Gastroesophageal sphincter (tissue), 4 donors: ENCODE results near the gene TSPO. TPM values are rescaled to one million over a fixed set of nuclear protein-coding genes. Genes with fewer than 3 reads are reported as not detected.

Experiments
- ATAC-seq: fragments of 150-250 bp; one replicate; pipeline ENCODE4 v1.9.1; 2016; ENCODE audit warnings: mild to moderate bottlenecking, moderate library complexity
- H3K27ac ChIP-seq, 4 donors: fragments of 200-600 bp; sonication (generic) in 3 of 4; 1 replicate in 3 of 4; 2 replicates in 1 of 4; pipeline ENCODE4 v1.5.1; 2016 to 2019
- H3K27me3 ChIP-seq: fragments of 200-600 bp; sonication (generic); one replicate; pipeline ENCODE4 v1.5.1; 2019
- H3K36me3 ChIP-seq, 2 donors: fragments of 200-600 bp; sonication (generic); one replicate each; pipeline ENCODE4 v1.5.1; 2019; ENCODE audit warnings: control low read depth in 1 of 2
- H3K4me1 ChIP-seq, 3 donors: fragments of 200-600 bp; sonication (generic); 1 replicate in 2 of 3; 2 replicates in 1 of 3; pipeline ENCODE4 v1.5.1; 2016 to 2019; ENCODE audit warnings: control low read depth in 2 of 3
- H3K4me3 ChIP-seq, 2 donors: fragments of 200-600 bp; sonication (generic); one replicate each; pipeline ENCODE4 v1.5.1; 2019; ENCODE audit warnings: mild to moderate bottlenecking in 1 of 2, moderate library complexity in 1 of 2
- H3K9me3 ChIP-seq, 3 donors: fragments of 200-600 bp; sonication (generic); one replicate each; pipeline ENCODE4 v1.5.1; 2017 to 2019; ENCODE audit warnings: control low read depth in 2 of 3
- EP300 ChIP-seq: sonication (generic); formaldehyde crosslinking; IDR thresholded peaks from one replicate; pipeline ENCODE4 v1.6.1; 2017; ENCODE audit warnings: antibody characterized with exemption, mild to moderate bottlenecking
- POLR2A ChIP-seq, 2 donors: fragments of 450-650 bp; IDR thresholded peaks; one replicate each; pipeline ENCODE4 v1.6.1; 2017; ENCODE audit warnings: antibody characterized with exemption in 2 of 2, mild to moderate bottlenecking in 2 of 2, moderate library complexity in 1 of 2
- POLR2AphosphoS5 ChIP-seq: sonication (generic); formaldehyde crosslinking; IDR thresholded peaks from one replicate; pipeline ENCODE4 v1.6.1; 2017; ENCODE audit warnings: antibody characterized with exemption
- WGBS, 2 donors: methylation state at CpG; one replicate each; pipeline ENCODE4 v1.1.5; 2018; ENCODE audit warnings: low coverage in 1 of 2; 5-methylcytosine and 5-hydroxymethylcytosine counted together
- total RNA-seq, 4 donors: library from RNA; depleted of rRNA; stranded (reverse); fragments of >200 nt; gene quantifications; one replicate each; pipeline ENCODE4 v1.1.0, GENCODE V29; 2016
- TF ChIP-seq, protein P1 (sequence below), 4 experiments: fragments of 200-600 bp in 2 of 4; fragments of 450-650 bp in 2 of 4; sonication (generic) in 1 of 4; IDR thresholded peaks; one replicate each; pipeline ENCODE4 v1.5.1; 2017 to 2019; ENCODE audit warnings: antibody characterized with exemption in 4 of 4, mild to moderate bottlenecking in 2 of 4, moderate library complexity in 2 of 4

TSPO gene
- total RNA-seq, 4 donors from 2014 or later: 112 to 240 (median 178) TPM

DNA sequence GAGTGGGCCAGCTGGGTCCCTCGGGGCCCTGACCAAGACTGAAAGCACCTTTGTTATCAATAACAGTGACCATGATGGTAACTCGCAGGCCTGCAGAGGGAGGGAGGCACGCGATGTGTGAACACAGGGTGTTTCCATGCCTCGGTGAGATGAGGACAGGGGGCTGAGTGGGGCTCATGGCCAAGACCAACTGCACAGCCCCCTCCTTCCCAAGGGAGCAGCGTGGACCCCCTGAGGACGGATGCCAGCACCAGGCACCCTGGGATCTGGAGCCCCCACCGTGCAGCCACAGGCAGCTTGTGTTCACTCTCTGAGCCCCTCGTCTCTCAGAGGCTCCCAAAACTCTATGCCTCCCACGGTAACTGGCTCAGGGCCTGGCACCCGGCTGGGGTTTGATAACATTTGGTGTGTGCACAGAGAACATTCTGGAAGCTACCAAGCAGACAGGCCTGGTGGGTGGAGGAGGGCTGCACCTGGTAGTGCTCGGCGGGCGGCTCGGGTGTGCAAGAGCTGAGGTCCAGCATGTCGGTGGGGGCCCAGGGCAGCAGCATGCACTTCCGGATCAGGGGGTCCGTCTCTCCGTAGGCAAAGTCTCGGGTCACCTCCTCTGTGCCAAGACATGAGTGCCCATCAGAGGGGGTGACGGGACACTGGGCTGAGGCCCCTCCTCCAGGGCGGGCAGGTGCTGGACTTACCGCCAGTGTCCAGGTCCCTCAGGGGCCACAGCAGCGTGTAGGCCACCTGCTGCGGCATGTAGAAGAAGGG, 28.0 kb downstream of the TSPO start:
- H3K27ac ChIP-seq: no peak overlapping the region
- WGBS, 2 donors: 79 to 80% methylated on average over 1 to 7 of the region's 25 CpGs
- ATAC-seq: no peak
- no peaks in the 10 kb centered on the region for H3K27me3 ChIP-seq
- TF ChIP-seq, protein P1, sequence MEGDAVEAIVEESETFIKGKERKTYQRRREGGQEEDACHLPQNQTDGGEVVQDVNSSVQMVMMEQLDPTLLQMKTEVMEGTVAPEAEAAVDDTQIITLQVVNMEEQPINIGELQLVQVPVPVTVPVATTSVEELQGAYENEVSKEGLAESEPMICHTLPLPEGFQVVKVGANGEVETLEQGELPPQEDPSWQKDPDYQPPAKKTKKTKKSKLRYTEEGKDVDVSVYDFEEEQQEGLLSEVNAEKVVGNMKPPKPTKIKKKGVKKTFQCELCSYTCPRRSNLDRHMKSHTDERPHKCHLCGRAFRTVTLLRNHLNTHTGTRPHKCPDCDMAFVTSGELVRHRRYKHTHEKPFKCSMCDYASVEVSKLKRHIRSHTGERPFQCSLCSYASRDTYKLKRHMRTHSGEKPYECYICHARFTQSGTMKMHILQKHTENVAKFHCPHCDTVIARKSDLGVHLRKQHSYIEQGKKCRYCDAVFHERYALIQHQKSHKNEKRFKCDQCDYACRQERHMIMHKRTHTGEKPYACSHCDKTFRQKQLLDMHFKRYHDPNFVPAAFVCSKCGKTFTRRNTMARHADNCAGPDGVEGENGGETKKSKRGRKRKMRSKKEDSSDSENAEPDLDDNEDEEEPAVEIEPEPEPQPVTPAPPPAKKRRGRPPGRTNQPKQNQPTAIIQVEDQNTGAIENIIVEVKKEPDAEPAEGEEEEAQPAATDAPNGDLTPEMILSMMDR (IDR thresholded peaks at IDR 0.05): no peak
- TF ChIP-seq POLR2A (IDR thresholded peaks at IDR 0.05) (no peak), POLR2AphosphoS5 (no peak), EP300 (no peak)
- peaks cover 0 to 87% of the 10 kb centered on the region in 2 donors for H3K36me3 ChIP-seq
- H3K9me3 ChIP-seq: no peaks in the 10 kb centered on the region
- no peaks in the 10 kb centered on the region for H3K4me1 ChIP-seq
- H3K4me3 ChIP-seq: no peak overlapping the region

DNA sequence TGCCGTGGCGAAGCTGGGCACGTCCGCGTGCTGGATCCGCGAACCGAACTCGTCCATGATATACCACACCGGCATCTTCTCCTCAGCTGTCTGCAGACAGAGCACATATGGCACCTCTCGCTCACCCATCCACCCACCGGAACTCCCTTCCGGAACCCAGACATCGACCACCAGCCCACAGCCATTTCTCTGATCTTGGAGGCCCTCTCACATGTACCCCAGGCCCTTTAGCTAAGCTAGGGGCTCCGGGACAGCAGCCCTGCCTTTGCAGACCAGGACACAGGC, 28.5 kb downstream of the TSPO start:
- peaks cover 0 to 82% of the 10 kb centered on the region in 2 donors for H3K36me3 ChIP-seq
- H3K4me1 ChIP-seq: peaks cover 0 to 4% (median 0%) of the 10 kb centered on the region in 3 donors
- H3K27ac ChIP-seq: no peak overlapping the region
- no peak overlapping the region for H3K4me3 ChIP-seq
- WGBS, 2 donors: 96 to 100% methylated on average over 5 to 13 of the region's 15 CpGs
- no peak for ATAC-seq
- no peaks in the 10 kb centered on the region for H3K9me3 ChIP-seq
- TF ChIP-seq POLR2AphosphoS5 (no peak), EP300 (no peak), POLR2A (IDR thresholded peaks at IDR 0.05) (no peak)
- TF ChIP-seq, protein P1 (IDR thresholded peaks at IDR 0.05): no peak
- no peaks in the 10 kb centered on the region for H3K27me3 ChIP-seq

DNA sequence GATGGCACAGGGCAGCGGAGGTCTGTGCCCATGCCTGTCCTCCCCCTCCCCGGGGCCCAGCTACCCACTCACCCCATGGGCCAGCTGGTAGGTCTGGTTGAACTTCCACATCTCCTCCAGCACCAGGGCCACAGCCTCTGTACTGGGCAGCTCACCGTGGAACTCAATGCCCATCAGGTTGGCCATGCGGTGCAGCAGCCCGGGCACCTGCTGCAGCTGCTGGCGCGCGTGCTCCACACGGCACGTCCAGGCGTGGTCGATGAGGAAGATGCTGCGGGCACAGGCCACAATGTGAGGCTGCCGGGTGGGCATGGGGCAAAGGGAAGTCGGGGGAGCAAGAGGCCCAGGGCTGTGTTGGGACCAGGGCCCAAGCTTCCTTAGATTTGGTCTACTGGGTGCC, 29.3 kb downstream of the TSPO start:
- TF ChIP-seq POLR2AphosphoS5 (no peak), EP300 (no peak), POLR2A (IDR thresholded peaks at IDR 0.05) (no peak)
- TF ChIP-seq, protein P1 (IDR thresholded peaks at IDR 0.05): no peak
- Histone ChIP-seq H3K27ac (no peak overlapping the region), H3K4me3 (no peak overlapping the region), H3K4me1 (peaks cover 0 to 12% (median 5%) of the 10 kb centered on the region in 3 donors), H3K36me3 (peaks cover 0 to 74% of the 10 kb centered on the region in 2 donors), H3K27me3 (no peaks in the 10 kb centered on the region), H3K9me3 (no peaks in the 10 kb centered on the region)
- WGBS, 2 donors: no CpG with 5 or more reads among the region's 15 CpGs
- ATAC-seq: no peak

DNA sequence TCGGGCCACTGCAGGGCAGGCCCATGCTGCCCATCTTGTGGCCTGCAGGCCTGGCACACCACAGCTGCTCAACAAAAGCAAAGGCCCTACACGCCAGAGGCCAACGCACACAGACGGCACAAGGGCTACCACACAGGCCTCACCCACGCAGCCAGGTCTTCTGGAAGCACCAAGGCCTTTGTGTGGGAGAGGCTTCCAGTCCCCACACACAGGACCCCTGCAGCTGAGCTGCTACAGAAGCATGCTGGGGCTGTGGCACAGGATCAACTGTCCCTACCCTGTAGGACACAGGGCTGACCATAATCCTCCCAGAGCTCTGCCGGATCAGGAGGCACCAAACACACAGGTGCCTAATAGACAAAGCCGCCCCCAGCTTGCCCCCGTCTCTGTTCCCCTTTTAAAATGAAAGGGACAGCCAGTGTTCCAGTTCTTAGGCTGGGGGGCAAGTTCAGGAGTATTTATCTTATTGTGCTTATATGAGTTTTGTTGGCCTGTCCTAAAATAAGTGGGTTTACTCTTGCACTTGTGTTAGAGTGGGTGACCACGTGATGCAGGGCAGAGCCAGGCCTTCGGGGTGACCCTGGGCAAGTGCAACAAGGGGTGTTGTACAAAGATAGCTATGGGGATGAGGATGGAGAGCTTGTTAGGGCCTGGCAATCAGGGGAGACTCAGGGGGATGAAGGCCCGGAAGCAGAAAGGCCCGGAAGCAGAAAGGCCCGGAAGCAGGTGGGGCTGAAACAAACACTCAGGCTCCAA, 30.1 kb downstream of the TSPO start:
- no peak overlapping the region for H3K4me3 ChIP-seq
- WGBS, 2 donors: 76 to 83% methylated on average over 5 to 6 of the region's 13 CpGs
- no peak for TF ChIP-seq POLR2AphosphoS5
- TF ChIP-seq POLR2A (IDR thresholded peaks at IDR 0.05): no peak
- TF ChIP-seq, protein P1 (IDR thresholded peaks at IDR 0.05): no peak
- TF ChIP-seq EP300: no peak
- no peaks in the 10 kb centered on the region for H3K27me3 ChIP-seq
- H3K4me1 ChIP-seq: peaks cover 0 to 21% (median 12%) of the 10 kb centered on the region in 3 donors
- H3K9me3 ChIP-seq: no peaks in the 10 kb centered on the region
- H3K36me3 ChIP-seq: peaks cover 0 to 66% of the 10 kb centered on the region in 2 donors
- H3K27ac ChIP-seq: no peak overlapping the region
- no peak for ATAC-seq
